ENCODE results near the gene ALPG.
"Not testable (repeated sequence)": the region's sequence is repeated elsewhere in the genome, so short reads cannot be mapped to it uniquely, and the experiment has no call there.

The ALPG gene

DNA sequence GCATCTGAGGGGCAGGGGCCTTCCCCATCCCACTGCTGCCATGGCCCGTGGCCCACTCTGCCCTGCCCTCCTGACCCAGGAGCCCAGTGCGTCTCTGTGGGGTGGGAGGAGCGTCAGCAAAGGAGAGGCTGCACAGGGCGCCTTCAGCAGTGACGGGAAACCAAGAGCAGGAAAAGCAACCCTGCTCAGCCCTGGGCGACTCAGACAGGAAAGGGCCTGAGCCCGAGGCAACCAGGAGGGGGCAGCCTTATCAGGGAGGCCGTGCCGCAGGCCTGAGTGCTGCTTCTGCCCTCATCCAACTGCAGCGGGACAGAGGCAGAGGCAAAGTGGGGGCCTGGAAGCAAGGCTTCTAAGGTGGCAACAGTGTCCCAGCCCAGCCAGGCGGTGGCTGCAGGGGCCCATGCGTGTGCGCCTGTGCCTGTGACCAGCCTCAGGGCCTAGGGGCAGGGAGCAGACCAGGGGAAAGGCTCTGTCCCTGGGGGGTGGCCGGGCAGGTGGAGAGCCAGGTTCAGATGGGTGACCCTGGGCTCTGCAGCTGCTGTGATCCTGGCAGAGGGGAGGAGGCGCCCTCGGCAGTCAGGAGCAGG is 26.0 kb downstream of the ALPG start:
- H3K4me3 ChIP-seq (ENCODE audit: low read length), result no peak overlapping the region
- no peak for TF ChIP-seq ZNF274 (IDR thresholded peaks at IDR 0.05; ENCODE audit: low read depth, low read length)

DNA sequence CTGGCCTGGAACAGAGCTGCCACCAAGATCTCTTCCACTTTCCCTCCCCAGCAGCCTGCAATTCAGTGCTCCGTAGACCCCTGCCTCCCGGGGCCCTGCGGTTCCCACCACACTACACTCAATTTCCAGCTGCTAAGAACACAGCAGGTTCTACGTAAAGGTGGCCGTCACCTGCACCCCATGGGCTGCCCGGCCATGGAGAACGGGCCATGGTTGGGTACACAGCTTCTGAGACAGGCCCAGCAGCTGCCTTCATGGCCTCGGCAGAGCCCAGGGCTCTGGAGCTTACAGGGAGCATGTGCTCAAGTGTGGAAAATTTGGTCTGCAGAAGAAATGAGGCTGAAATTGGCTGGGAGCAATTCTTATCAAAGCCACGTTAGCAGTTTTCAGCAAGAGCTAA is 27.0 kb downstream of the ALPG start:
- not testable (repeated sequence) for H3K4me3 ChIP-seq (ENCODE audit: low read length)

DNA sequence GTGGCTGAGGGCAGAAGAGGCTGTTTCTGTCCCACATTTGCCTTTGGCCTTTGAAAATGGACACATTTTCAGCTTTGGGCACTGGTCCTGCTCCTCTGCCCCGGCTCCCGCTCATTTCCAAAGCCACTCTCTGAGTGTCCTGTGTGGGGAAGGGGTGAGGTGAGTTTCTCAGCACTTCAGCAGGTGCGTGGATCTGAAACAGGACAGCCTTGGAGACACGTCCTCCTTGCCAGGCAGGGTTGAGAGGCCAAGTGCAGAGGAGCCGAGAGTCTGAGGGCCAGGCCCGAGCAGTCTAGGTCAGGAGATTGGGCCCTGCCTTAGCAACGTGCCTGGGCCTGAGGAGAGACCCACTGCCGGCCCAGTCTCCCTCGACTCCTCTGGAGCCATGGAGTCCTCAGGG is 27.4 kb downstream of the ALPG start:
- no peak for TF ChIP-seq ZNF274 (IDR thresholded peaks at IDR 0.05; ENCODE audit: low read depth, low read length)
- no peak overlapping the region for H3K4me3 ChIP-seq (ENCODE audit: low read length)

DNA sequence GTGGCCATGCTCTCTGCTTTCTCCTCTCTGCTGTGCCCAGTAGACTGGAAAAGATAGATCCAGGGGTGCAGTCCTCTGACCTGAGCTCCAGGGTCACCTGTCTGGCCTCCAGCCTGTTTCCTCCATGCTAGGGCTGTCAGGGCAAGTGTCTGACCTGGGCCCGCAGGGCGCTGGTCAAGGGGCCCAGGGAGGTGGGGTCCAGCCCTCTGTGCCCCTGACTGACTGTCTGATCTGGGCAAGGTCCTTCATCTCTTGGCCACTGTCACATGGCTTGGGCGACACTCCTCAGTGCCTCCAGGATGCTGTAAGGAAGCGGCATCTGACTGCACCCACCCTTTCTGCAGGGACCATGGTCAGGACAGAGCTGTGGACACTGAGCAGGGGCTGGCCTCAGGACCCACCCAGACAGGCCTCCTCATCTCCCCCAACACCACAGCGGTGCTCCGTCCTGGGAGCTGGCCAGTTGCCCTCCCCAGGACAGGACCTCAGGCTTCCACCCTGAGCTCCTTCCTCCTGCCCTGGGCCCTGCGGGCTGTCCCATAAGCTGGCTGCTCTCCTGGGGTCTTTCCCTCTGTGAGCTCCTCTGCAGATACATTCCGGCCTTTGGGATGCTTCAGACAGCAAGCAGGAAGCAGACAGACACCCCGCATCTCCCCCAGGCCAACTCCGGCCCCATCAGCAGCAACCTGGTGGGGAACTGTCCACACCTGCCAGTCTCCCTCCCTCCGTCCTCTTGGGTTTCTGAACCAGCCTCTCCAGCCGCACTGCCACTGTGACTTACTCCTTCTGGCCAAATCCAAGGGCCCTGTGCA is 28.1 kb downstream of the ALPG start:
- no peak for TF ChIP-seq ZNF274 (IDR thresholded peaks at IDR 0.05; ENCODE audit: low read depth, low read length)
- H3K4me3 ChIP-seq (ENCODE audit: low read length), result no peak overlapping the region

DNA sequence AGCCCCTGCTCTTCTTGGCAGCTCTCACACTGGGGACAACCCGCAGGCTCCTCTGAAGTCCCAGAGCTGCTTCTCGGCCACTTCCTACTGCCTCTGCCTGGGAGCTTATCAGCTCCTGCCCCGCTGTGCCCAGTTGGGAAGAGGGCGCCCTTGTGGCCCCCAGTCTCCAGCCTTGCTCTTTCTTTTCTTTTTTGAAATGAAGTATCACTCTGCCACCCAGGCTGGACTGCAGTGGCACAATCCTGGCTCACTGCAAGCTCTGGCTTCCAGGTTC is 28.7 kb downstream of the ALPG start:
- H3K4me3 ChIP-seq (ENCODE audit: low read length), result no peak overlapping the region
- no peak for TF ChIP-seq ZNF274 (IDR thresholded peaks at IDR 0.05; ENCODE audit: low read depth, low read length)

DNA sequence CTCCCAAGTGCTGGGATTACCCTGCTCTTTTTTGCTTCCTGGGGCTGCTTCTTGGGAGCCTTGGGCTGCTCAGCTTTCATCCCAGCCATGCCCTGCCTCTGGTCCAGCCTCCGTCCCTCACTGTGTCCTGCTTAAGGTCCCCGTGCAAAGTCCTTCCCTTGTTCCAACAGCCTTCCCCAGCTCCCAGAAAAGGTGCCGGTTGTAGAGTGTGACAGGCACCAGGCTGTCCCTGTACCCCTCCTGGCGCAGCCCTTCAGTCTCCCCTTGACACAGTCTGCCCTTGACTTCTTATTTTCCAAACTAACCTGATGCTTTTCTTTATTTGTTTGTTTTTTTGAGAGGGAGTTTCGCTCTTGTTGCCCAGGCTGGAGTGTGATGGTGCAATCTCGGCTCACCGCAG is 29.2 kb downstream of the ALPG start:
- TF ChIP-seq ZNF274 (IDR thresholded peaks at IDR 0.05; ENCODE audit: low read depth, low read length), result no peak
- H3K4me3 ChIP-seq (ENCODE audit: low read length), result no peak overlapping the region

DNA sequence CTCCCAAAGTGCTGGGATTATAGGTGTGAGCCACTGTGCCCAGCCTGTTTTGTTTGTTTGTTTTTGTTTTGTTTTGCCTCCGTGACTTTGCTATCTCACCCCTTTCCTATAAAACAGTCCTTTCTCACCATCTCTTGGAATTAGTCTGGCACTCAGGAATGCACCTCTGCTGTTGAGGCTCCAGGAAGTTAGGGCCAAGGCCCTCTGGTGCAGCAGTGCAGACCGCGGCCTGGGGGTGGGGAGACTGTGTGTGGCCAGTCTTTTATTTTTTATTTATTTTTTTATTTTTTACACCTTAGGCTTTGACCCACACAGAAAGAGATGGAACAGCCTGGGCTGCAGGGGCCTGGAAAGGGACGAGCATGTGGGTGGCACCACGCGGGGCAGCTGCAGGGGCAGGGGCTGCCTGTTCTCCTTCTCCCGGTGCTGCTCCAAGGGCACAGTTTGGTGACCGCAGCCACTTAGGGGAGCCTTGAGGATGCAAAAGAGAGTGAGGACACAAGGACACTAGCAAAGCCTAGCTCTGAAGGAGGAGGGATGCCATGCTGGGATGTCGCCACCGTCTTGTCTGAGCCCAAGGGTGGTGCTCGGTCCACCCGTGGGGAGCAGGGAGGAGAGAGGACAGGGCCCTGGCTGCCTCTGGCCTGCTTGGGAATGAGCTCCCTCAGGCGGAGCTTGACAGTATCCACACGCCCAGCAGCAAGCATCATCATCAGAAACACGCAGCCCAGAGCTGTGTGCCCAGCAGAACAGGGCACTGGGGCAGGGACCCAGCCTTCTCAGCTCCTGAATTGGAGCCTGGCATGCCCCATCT is 29.9 kb downstream of the ALPG start:
- H3K4me3 ChIP-seq (ENCODE audit: low read length), result no peak overlapping the region
- TF ChIP-seq ZNF274 (IDR thresholded peaks at IDR 0.05; ENCODE audit: low read depth, low read length), result no peak

DNA sequence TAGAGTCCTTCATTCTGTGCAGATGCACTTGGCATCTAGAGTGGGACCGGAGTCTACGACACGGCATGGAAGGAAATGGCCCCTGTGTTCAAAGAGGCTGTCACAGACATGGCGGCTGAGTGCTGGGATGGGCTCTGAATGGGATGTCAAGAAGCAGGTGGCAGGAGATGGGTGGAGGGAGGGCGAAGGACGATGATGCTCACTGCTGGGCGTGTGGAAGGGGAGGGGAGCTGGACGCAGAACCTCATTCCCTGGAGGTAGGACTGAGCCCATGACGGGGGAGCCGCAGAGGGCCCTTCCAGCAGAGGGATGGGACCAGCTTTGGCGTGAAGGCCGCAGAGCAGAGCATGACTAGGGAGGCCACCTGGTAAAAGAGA is 30.5 kb downstream of the ALPG start:
- no peak overlapping the region for H3K4me3 ChIP-seq (ENCODE audit: low read length)
- TF ChIP-seq ZNF274 (IDR thresholded peaks at IDR 0.05; ENCODE audit: low read depth, low read length), result no peak

DNA sequence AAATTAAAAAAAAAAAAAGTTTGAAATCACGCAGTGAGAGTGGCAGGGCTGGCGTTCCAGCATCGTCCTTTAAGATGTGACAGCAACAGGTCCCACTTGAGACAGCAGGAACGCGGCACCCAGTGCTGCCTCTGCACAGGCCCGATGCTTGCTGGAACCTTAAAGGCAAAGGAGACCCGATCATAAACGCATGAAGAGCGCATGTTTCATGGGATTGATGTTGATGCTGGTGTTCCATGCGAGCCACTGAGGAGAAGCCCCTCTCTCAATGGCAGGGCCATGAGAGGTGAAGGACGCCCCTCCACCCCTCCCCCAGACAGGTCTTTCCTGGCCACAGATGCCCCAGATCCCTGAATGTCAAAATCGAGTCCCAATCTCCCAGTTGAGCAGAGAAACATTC is 31.4 kb downstream of the ALPG start:
- TF ChIP-seq ZNF274 (IDR thresholded peaks at IDR 0.05; ENCODE audit: low read depth, low read length), result no peak
- H3K4me3 ChIP-seq (ENCODE audit: low read length), result no peak overlapping the region

DNA sequence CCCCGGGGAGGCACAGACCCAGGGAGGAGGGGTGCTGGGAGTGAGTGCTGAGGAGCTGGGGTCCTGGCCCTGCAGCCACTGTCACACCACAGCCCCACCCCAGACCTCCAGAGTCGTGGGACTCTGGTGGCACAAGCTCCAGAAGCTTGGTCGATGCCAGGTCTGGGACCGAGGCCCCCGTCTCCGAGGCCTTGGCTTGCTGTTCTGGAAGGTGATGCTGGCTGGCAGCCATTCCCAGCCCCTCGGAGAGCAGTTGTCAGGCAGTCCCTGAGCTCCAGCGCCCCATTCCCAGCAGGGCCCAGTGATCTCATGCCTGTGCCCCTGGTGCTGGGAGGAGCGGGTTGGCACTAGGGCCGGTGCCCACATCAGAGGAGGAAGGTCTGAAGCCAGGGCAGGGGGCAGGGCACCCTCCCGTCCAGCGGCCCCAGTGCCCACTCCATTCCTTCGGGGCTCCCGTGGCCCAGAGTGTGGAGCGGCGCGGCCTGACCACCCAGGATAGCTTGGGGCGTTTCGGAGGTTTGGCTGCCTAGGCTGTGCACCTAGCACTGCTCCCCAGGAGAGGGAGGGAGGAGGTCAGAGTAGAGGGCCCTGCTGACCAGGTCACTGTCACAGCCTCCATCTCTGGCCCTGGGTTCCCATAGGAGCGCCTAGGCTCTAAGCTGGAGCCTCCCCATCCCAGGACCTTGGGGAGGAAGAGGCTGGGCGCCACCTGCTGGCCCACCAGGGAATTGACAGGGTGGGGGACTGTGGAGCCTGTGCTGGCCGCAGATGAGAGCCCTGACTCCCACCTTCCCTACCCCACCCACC is 32.5 kb downstream of the ALPG start:
- no peak for TF ChIP-seq ZNF274 (IDR thresholded peaks at IDR 0.05; ENCODE audit: low read depth, low read length)
- H3K4me3 ChIP-seq (ENCODE audit: low read length), result no peak overlapping the region

DNA sequence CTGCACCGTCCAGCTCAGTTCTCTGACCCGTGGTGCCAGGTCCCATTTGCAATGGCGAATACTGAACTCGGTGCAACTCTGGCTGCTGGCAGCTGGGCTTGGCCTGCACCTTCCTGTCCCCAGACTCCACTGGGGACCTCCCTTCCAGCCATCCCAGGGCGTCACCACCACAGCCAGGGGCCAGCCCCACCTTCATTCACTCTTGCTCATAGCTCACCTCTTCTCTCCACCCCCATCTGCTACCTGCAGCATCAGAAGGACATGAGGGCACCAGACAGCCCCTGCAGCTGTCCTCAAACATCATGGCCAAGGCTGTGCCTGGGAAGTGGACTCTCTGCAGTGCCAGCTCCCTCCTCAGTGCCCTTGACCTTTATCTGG is 33.1 kb downstream of the ALPG start:
- no peak for TF ChIP-seq ZNF274 (IDR thresholded peaks at IDR 0.05; ENCODE audit: low read depth, low read length)

DNA sequence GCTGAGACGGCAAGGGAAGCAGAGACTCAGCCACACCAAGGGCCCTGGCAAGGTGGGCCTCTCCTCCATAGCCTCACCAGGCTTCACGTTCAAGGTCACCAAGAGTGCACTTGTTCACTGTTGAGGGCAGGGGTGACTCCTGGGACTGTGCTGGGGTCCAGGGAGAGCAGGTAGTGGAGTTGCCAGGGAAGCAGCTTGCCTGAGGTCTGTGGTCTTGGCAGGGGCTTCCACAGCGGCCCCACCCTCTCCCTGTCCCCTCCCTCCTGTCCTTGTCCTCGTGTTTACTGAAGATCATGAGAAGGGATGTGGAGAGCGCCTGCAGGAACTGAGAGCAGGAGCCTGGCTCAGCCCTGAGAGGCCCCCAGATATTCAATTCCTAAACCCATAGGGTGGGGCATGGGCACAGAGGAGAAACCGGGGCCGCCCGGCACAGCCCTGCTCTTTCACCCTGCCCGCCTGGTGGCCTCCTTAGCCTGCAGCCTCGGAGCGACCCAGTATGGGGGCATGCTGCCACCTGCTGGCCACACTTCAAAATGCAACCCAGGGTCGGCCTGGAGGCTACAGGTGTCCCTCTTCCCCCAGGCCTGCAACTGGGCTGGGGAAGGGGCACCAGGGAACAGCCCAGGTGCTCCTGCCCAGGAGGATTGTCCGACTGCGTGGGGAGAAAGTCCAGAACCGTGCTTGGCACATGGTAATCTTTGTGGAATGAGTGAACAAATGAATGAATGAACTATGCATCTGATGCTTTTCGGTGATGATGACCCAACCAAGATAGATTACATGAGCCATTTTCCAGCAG is 33.8 kb downstream of the ALPG start:
- not testable (repeated sequence) for H3K4me3 ChIP-seq (ENCODE audit: low read length)

More for the DNA sequence above, 33.1 kb downstream of the ALPG start:
- no peak overlapping the region for H3K4me3 ChIP-seq (ENCODE audit: low read length)

DNA sequence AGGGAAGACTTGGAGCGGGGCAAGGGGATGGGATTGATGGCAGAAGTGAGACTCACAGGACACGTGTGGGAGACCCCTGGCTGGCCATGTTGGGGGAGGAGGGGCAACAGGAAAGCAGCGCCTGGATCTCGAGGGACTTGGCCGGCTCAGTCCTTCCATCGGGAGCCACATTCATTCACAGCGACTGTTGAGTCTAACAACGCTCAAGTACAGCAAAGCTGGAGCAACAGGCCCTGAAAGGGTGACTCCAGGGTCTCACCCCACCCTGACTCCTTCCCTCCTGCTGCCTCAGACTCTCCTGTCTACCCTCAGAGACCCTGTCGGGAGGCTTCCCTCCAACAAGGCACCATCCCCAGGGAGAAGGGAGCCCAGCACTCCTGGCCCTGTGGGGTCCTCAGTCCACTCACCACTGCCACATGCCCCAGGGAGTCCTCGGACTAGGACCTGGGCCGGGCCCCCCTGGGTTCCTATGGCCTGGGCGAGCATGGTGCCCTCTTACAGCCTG is 34.6 kb downstream of the ALPG start:
- no peak overlapping the region for H3K4me3 ChIP-seq (ENCODE audit: low read length)
- TF ChIP-seq ZNF274 (IDR thresholded peaks at IDR 0.05; ENCODE audit: low read depth, low read length), result no peak

DNA sequence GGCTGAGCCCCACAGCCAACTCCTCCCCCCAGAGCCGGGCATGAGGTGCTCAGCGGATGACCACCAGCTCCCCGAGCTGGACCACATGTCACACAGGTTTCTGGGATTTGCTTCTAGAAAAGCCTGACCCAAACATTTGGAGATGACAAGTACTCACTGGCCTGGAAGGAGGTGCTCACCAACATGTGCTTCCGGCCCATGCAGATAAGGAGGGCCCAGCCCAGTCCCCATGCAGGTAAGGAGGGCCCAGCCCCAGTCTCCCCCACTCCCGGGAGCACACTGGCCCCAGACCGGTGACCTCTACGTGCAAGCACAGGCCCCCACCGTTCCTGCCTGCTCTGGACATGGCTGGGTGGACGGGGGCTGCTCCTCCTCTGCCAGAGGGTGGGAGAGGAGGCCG is 35.3 kb downstream of the ALPG start:
- not testable (repeated sequence) for H3K4me3 ChIP-seq (ENCODE audit: low read length)

DNA sequence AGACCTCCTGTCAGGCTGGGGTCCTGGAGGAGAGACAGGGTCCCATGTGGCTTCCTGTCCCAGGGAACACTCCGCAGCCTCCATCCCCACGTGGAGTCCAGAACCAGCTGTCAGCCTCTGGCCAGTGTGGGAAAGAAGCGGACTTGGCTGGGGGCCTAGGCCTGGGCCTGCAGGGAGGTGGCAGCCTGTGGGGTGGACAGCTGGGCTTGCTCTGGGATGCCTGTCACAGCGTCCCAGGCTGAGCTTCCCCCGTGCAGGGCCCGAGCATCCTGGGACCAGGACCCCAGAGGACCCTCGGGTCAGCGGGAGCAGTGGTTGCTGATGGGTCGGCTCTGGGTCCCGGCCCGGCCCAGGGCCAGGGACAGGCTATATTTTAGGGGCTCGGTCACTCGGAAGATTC is 35.8 kb downstream of the ALPG start:
- not testable (repeated sequence) for H3K4me3 ChIP-seq (ENCODE audit: low read length)

DNA sequence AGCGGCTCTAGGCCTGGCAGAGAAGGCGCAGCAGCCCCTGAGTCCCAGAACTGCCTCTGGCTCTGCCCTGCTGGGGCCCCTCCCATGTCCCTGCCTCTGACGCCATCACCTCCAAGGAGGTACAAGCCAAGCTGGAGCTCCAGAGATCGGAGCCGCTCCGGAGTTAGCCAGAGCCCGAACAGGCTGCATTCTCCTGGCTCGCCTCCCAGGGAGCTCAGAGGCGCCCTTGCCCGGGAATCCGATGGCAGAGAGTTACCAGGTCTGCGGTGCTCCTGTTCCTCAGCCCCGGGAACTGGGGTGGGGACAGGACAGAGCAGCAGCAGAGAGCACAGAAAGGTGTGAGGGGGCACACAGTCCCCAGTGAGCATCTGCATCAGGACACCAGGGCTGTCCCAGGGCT is 36.4 kb downstream of the ALPG start:
- H3K4me3 ChIP-seq (ENCODE audit: low read length), result not testable (repeated sequence)

DNA sequence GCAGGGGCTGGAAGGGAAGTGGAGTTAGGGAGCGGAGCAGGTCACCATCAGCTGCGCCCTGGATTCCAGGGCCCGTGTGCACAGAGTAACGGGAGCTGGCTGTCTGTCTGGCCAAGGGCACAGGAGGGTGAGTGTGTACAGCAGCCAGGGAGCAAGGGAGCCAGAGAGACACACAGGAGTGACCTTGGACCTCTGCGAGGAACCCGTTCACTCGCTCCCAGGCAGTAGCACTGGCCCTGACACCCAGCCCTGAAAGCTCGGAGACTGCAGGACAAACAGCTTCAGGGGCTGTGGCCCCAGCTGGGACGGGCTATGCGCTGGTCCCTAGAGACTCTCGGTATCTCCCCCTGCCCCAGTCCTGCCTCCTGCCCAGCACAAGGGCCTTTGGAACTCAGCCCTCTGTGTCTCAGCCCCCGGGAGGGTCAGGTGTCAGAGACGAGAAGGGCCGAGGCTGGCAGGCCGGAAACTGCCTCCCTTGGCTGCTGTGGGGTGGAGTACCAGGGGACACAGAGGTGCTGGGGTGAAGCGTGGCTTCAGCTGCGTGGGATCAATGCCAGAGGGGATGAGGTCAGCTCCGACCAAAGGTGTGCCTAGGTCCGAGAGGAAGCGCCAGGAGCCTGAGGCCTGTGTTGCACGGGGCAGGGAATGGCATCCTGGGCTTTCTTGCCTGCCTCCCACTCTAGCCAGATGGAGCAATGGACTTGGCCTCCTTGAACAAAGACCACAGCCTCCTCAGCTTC is 37.2 kb downstream of the ALPG start:
- not testable (repeated sequence) for H3K4me3 ChIP-seq (ENCODE audit: low read length)
